Peyer's patch (tissue), 4 donors: ENCODE data around the gene TMEM175.

Experiments
- CTCF ChIP-seq, 6 experiments: fragments of 450-650 bp in 4 of 6; fragments of 200-600 bp in 2 of 6; sonication (generic) in 1 of 6; IDR thresholded peaks; one replicate each; pipeline ENCODE4 v1.5.1; 2017 to 2019; ENCODE audit warnings: antibody characterized with exemption in 6 of 6, mild to moderate bottlenecking in 3 of 6, moderate library complexity in 1 of 6
- POLR2A ChIP-seq, 2 donors: fragments of 450-650 bp; IDR thresholded peaks; one replicate each; pipeline ENCODE4 v1.5.1; 2017; ENCODE audit warnings: antibody characterized with exemption in 2 of 2, mild to moderate bottlenecking in 2 of 2, moderate library complexity in 2 of 2

- TF ChIP-seq POLR2A (IDR thresholded peaks at IDR 0.05) (no peak), CTCF (IDR thresholded peaks at IDR 0.05) (no peak)
These were observed 33.2 kb upstream of the TMEM175 start for GRCh38 chr4:898869-899555.
